ENCODE results near the gene FAM89B.

DNA sequence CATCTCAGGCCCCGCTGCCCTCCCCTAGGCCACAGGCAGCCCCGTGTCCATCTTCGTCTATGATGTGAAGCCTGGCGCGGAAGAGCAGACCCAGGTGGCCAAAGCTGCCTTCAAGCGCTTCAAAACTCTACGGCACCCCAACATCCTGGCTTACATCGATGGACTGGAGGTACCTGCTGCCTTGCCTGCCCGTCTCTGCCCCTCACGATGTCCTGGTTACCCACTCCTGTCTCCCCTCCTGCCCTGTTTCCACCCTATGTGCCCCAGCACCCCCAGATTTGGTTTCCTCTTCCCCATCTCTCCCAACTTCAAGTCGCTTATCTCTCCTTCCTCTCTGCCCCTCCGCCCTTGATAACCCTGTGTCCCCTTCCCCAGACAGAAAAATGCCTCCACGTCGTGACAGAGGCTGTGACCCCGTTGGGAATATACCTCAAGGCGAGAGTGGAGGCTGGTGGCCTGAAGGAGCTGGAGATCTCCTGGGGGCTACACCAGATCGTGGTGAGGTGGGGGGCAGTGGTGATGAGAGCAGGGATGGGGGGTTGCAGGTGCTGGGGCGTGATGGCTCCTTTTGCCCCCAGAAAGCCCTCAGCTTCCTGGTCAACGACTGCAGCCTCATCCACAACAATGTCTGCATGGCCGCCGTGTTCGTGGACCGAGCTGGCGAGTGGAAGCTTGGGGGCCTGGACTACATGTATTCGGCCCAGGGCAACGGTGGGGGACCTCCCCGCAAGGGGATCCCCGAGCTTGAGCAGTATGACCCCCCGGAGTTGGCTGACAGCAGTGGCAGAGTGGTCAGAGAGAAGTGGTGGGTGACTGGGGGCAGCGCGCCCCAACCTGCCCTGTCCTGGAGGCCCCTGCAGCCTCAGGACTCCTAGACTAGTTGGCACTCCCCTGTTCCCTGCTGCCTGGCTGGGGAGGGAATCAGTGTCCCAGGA lies 46.5 kb upstream of the FAM89B start:
- TF ChIP-seq, protein P1, sequence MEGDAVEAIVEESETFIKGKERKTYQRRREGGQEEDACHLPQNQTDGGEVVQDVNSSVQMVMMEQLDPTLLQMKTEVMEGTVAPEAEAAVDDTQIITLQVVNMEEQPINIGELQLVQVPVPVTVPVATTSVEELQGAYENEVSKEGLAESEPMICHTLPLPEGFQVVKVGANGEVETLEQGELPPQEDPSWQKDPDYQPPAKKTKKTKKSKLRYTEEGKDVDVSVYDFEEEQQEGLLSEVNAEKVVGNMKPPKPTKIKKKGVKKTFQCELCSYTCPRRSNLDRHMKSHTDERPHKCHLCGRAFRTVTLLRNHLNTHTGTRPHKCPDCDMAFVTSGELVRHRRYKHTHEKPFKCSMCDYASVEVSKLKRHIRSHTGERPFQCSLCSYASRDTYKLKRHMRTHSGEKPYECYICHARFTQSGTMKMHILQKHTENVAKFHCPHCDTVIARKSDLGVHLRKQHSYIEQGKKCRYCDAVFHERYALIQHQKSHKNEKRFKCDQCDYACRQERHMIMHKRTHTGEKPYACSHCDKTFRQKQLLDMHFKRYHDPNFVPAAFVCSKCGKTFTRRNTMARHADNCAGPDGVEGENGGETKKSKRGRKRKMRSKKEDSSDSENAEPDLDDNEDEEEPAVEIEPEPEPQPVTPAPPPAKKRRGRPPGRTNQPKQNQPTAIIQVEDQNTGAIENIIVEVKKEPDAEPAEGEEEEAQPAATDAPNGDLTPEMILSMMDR (IDR thresholded peaks at IDR 0.05) = no peak
- no peak for TF ChIP-seq POLR2A (IDR thresholded peaks at IDR 0.05)
